ENCODE results near the gene SLC9A5. TPM values are rescaled to one million over a fixed set of nuclear protein-coding genes. Genes with fewer than 3 reads are reported as not detected.
A peak's percentile ranks its signal among the peaks of the same experiment; 100 is the strongest.

The SLC9A5 gene
- polyA plus RNA-seq, 3 donors: 1.0 TPM; not detected in 2

DNA sequence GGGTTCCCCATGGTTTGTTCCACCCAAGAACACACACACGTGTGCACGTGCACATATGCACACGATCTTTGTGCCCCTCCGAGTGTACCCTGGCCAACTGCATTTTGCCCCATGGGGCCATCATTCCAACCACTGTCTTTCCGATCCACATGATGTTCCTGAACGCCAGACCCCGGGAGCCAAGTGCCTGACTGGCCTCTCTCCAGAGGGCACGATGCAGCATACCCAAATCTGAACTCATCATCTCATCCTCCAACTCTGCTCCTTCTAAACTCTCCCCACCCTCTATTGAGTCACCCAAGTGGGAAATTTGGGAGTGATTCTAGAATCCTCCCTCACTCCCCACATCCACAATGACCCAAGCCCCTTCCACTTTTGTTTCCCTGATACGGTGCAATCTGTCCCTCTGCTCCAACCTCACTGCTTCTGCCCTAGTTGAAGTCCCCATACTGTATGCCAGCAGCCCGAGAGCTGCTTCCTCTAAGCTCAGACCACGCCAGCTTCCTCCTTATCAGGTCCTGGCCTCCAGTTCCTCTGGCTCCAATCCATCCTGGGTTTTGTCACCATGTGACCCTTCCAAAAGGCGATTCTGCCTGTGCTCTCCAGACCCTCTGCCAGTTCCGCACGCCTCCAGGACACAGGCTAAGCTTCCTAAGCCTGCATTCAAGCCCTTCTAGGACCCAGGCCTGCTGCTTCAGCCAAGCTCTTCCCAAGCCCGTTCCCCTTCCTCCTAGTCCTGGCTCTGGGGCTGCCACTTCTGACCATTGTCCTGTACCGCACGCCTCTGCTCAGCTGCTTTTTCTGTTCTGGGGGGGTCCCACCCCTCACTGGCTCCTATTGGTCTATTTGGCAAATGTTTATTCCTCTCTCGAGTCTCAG is 31.9 kb upstream of the SLC9A5 start:
- intact Hi-C loops (cut with micrococcal nuclease): no loop called here
- Histone ChIP-seq H3K27me3 (ENCODE audit: control insufficient read depth in 2 of 2, insufficient read depth in 2 of 2, low read length in 2 of 2) (no peaks in the 10 kb centered on the region), H3K4me3 (replicated peaks in 1 of 3; ENCODE audit: low read depth in 2 of 3, low read length in 3 of 3) (peak overlapping the region in 1 of 3 experiments; percentile 28), H3K36me3 (replicated peaks in 1 of 2; ENCODE audit: control insufficient read depth in 1 of 2, insufficient read depth in 2 of 2, low read length in 2 of 2) (no peaks in the 10 kb centered on the region), H3K9me3 (replicated peaks in 1 of 2; ENCODE audit: control insufficient read depth in 1 of 2, insufficient read depth in 1 of 2, low read length in 2 of 2) (no peaks in the 10 kb centered on the region), H2AFZ (ENCODE audit: insufficient read depth, low read depth, low read length, poor library complexity, severe bottlenecking) (peak overlapping the region; percentile 54), H3K4me1 (ENCODE audit: control insufficient read depth in 1 of 2, insufficient read depth in 2 of 2, low read length in 2 of 2) (peaks cover 19 to 21% of the 10 kb centered on the region in 2 donors), H3K9ac (ENCODE audit: insufficient read depth, low read length, poor library complexity, severe bottlenecking) (no peak overlapping the region), H4K20me1 (ENCODE audit: insufficient read depth, low read length) (no peaks in the 10 kb centered on the region), H3K4me2 (replicated peaks; ENCODE audit: extremely low read depth, low read length, poor library complexity, severe bottlenecking) (peak overlapping the region; percentile 39), H3K27ac (ENCODE audit: low read depth in 1 of 2, low read length in 2 of 2) (peak overlapping the region; percentile 13 to 14), H3K79me2 (ENCODE audit: insufficient read depth, low read length) (no peaks in the 10 kb centered on the region)
- DNase-seq: peak; percentile 44 to 62 (median 50)
- H3K4me3 Mint-ChIP-seq: peak overlapping the region; percentile 18 to 80
- H3K9me3 Mint-ChIP-seq: peaks cover 0 to 2% (median 0%) of the 10 kb centered on the region in 7 donors
- peaks cover 0 to 6% (median 3%) of the 10 kb centered on the region in 3 donors for H3K27me3 Mint-ChIP-seq (ENCODE audit: low read depth in 3 of 3)
- 33% methylated on average over 14 of the region's 18 CpGs for WGBS (ENCODE audit: insufficient coverage)
- peaks cover 32% of the 10 kb centered on the region for H3K4me1 Mint-ChIP-seq
- H3K27ac Mint-ChIP-seq: peak overlapping the region in 5 of 7 donors; percentile 62 to 86 (median 75)
- TF ChIP-seq, protein P1, sequence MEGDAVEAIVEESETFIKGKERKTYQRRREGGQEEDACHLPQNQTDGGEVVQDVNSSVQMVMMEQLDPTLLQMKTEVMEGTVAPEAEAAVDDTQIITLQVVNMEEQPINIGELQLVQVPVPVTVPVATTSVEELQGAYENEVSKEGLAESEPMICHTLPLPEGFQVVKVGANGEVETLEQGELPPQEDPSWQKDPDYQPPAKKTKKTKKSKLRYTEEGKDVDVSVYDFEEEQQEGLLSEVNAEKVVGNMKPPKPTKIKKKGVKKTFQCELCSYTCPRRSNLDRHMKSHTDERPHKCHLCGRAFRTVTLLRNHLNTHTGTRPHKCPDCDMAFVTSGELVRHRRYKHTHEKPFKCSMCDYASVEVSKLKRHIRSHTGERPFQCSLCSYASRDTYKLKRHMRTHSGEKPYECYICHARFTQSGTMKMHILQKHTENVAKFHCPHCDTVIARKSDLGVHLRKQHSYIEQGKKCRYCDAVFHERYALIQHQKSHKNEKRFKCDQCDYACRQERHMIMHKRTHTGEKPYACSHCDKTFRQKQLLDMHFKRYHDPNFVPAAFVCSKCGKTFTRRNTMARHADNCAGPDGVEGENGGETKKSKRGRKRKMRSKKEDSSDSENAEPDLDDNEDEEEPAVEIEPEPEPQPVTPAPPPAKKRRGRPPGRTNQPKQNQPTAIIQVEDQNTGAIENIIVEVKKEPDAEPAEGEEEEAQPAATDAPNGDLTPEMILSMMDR (IDR thresholded peaks at IDR 0.05): no peak
- H3K36me3 Mint-ChIP-seq: peaks cover 5 to 9% of the 10 kb centered on the region in 2 donors

DNA sequence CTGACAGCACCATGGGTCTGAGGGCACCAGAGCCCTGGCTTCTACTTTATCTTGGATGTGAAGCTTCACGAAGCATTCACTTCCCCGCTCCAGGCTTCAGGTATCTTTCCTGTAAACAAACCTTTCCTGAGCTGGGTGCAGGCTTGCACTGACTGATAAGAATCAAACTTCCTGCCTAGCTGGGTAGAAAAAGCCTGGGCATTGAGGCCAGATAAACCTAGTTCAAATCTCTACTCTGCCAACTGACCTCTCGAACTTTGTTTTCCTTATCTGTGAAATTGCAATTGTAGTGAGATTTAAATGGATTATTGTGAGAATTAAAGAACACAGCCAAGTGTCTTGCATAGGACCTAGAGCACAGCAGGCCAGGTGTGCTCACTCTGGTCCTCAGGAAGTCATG is 24.8 kb upstream of the SLC9A5 start:
- Histone ChIP-seq H3K36me3 (replicated peaks in 1 of 2; ENCODE audit: control insufficient read depth in 1 of 2, insufficient read depth in 2 of 2, low read length in 2 of 2) (peaks cover 9 to 11% of the 10 kb centered on the region in 2 donors), H3K79me2 (ENCODE audit: insufficient read depth, low read length) (peaks cover 25% of the 10 kb centered on the region), H3K4me3 (replicated peaks in 1 of 3; ENCODE audit: low read depth in 2 of 3, low read length in 3 of 3) (no peak overlapping the region), H2AFZ (ENCODE audit: insufficient read depth, low read depth, low read length, poor library complexity, severe bottlenecking) (no peak overlapping the region), H3K27me3 (ENCODE audit: control insufficient read depth in 2 of 2, insufficient read depth in 2 of 2, low read length in 2 of 2) (no peaks in the 10 kb centered on the region), H3K9ac (ENCODE audit: insufficient read depth, low read length, poor library complexity, severe bottlenecking) (no peak overlapping the region), H3K4me1 (ENCODE audit: control insufficient read depth in 1 of 2, insufficient read depth in 2 of 2, low read length in 2 of 2) (peaks cover 17 to 23% of the 10 kb centered on the region in 2 donors), H3K27ac (ENCODE audit: low read depth in 1 of 2, low read length in 2 of 2) (no peak overlapping the region), H4K20me1 (ENCODE audit: insufficient read depth, low read length) (peaks cover 17% of the 10 kb centered on the region), H3K4me2 (replicated peaks; ENCODE audit: extremely low read depth, low read length, poor library complexity, severe bottlenecking) (no peak overlapping the region), H3K9me3 (replicated peaks in 1 of 2; ENCODE audit: control insufficient read depth in 1 of 2, insufficient read depth in 1 of 2, low read length in 2 of 2) (no peaks in the 10 kb centered on the region)
- H3K4me1 Mint-ChIP-seq: peaks cover 26% of the 10 kb centered on the region
- no peak overlapping the region for H3K27ac Mint-ChIP-seq
- H3K27me3 Mint-ChIP-seq (ENCODE audit: low read depth in 3 of 3): peaks cover 0 to 1% (median 0%) of the 10 kb centered on the region in 3 donors
- H3K9me3 Mint-ChIP-seq: peaks cover 0 to 5% (median 1%) of the 10 kb centered on the region in 7 donors
- peaks cover 12 to 13% of the 10 kb centered on the region in 2 donors for H3K36me3 Mint-ChIP-seq
- no CpG with 5 or more reads among the region's 3 CpGs for WGBS (ENCODE audit: insufficient coverage)
- no peak for DNase-seq
- TF ChIP-seq, protein P1 (IDR thresholded peaks at IDR 0.05): no peak
- H3K4me3 Mint-ChIP-seq: no peak overlapping the region
- intact Hi-C loops (cut with micrococcal nuclease): no loop called here
